KMS-11 (cell line): Measurements from ENCODE around the gene MAML3.

Experiments used
- H2AFZ ChIP-seq: fragments of 200-600 bp; sonication (generic); 2 replicates; pipeline ENCODE4 v1.6.1; 2016; ENCODE audit warnings: antibody characterized with exemption, mixed run types, low read depth
- H3K27ac ChIP-seq: fragments of 200-600 bp; sonication (generic); 2 replicates; pipeline ENCODE4 v1.6.1; 2016; ENCODE audit warnings: mild to moderate bottlenecking, mixed run types
- H3K27me3 ChIP-seq: fragments of 200-600 bp; sonication (generic); 2 replicates; pipeline ENCODE4 v1.6.1; 2017; ENCODE audit warnings: mild to moderate bottlenecking, low read depth, mixed run types, moderate library complexity; ENCODE audit not compliant: insufficient read depth
- H3K36me3 ChIP-seq: fragments of 200-600 bp; sonication (generic); 2 replicates; pipeline ENCODE4 v1.6.1; 2017; ENCODE audit warnings: mild to moderate bottlenecking, mixed run types; ENCODE audit not compliant: insufficient read depth
- H3K4me1 ChIP-seq: fragments of 200-600 bp; sonication (generic); 2 replicates; pipeline ENCODE4 v1.6.1; 2016; ENCODE audit warnings: mild to moderate bottlenecking, low read depth, mixed run types; ENCODE audit not compliant: poor library complexity, severe bottlenecking
- H3K4me2 ChIP-seq: fragments of 200-600 bp; sonication (generic); 2 replicates; pipeline ENCODE4 v1.7.0; 2016; ENCODE audit warnings: mild to moderate bottlenecking, mixed run types
- H3K4me3 ChIP-seq: fragments of 200-600 bp; sonication (generic); IDR thresholded peaks from 2 replicates; pipeline ENCODE4 v1.6.1; 2017; ENCODE audit warnings: low read depth, low read length, mixed read lengths; ENCODE audit not compliant: insufficient read depth
- H3K79me2 ChIP-seq: fragments of 200-600 bp; sonication (generic); 2 replicates; pipeline ENCODE4 v1.6.1; 2016; ENCODE audit warnings: low read depth, mixed run types; ENCODE audit not compliant: insufficient read depth
- H3K9ac ChIP-seq: fragments of 200-600 bp; sonication (generic); 2 replicates; pipeline ENCODE4 v1.6.1; 2016; ENCODE audit warnings: mild to moderate bottlenecking, mixed run types
- H4K20me1 ChIP-seq: fragments of 200-600 bp; sonication (generic); 2 replicates; pipeline ENCODE4 v1.6.1; 2016; ENCODE audit warnings: mild to moderate bottlenecking, mixed run types; ENCODE audit not compliant: insufficient read depth
- CTCF ChIP-seq: fragments of 200-600 bp; sonication (generic); conservative IDR thresholded peaks from 2 replicates; pipeline ENCODE4 v1.6.1; 2017; ENCODE audit warnings: low read depth, mild to moderate bottlenecking, antibody characterized with exemption, low read length, moderate library complexity, mixed read lengths

MAML3 gene

GRCh38 chr4:140163029-140163810, 9.2 kb upstream of the MAML3 start:
- H3K4me1 ChIP-seq = peaks cover 5% of the 10 kb centered on the region
- no peaks in the 10 kb centered on the region for H3K79me2 ChIP-seq
- no peak overlapping the region for H3K9ac ChIP-seq
- no peak overlapping the region for H3K27ac ChIP-seq
- no peak for TF ChIP-seq CTCF
- no peak overlapping the region for H3K4me3 ChIP-seq
- no peaks in the 10 kb centered on the region; the same call in 1 of the 2 replicates for H4K20me1 ChIP-seq
- no peak overlapping the region for H3K4me2 ChIP-seq
- no peaks in the 10 kb centered on the region for H3K27me3 ChIP-seq
- H2AFZ ChIP-seq = no peak overlapping the region
- H3K36me3 ChIP-seq = no peaks in the 10 kb centered on the region

- Histone ChIP-seq H3K4me3 (no peak overlapping the region), H3K36me3 (no peaks in the 10 kb centered on the region), H3K27ac (no peak overlapping the region), H3K9ac (no peak overlapping the region), H3K79me2 (no peaks in the 10 kb centered on the region), H3K4me1 (peaks cover 10% of the 10 kb centered on the region), H2AFZ (no peak overlapping the region), H3K27me3 (no peaks in the 10 kb centered on the region), H4K20me1 (no peaks in the 10 kb centered on the region; the same call in 1 of the 2 replicates), H3K4me2 (no peak overlapping the region)
- TF ChIP-seq CTCF = no peak
Observed at GRCh38 chr4:140162596-140162995, 8.6 kb upstream of the MAML3 start.

GRCh38 chr4:140158365-140159030, 4.5 kb upstream of the MAML3 start:
- Histone ChIP-seq H3K4me2 (no peak overlapping the region), H3K27ac (no peak overlapping the region), H3K4me3 (no peak overlapping the region), H3K9ac (no peak overlapping the region), H3K36me3 (no peaks in the 10 kb centered on the region), H3K79me2 (no peaks in the 10 kb centered on the region), H3K27me3 (no peaks in the 10 kb centered on the region), H4K20me1 (no peaks in the 10 kb centered on the region; the same call in 1 of the 2 replicates), H3K4me1 (peaks cover 43% of the 10 kb centered on the region), H2AFZ (no peak overlapping the region)
- TF ChIP-seq CTCF = no peak

GRCh38 chr4:140157341-140157740, 3.4 kb upstream of the MAML3 start:
- Histone ChIP-seq H3K4me2 (peak overlapping the region; percentile 75), H3K4me1 (peaks cover 43% of the 10 kb centered on the region), H3K27ac (peak overlapping the region; percentile 58; the same call in 1 of the 2 replicates), H4K20me1 (no peaks in the 10 kb centered on the region; the same call in 1 of the 2 replicates), H3K79me2 (no peaks in the 10 kb centered on the region), H3K9ac (no peak overlapping the region), H3K36me3 (no peaks in the 10 kb centered on the region), H3K4me3 (no peak overlapping the region), H3K27me3 (no peaks in the 10 kb centered on the region), H2AFZ (no peak overlapping the region)
- no peak for TF ChIP-seq CTCF
